Measurements from ENCODE around the gene GNB5.
"Not testable (repeated sequence)": the region's sequence is repeated elsewhere in the genome, so short reads cannot be mapped to it uniquely, and the experiment has no call there.

The GNB5 gene

GRCh38 chr15:52191207-52191606 lies at the start of gene GNB5:
GNB5 (minus strand) TSS chr15:52191392; CDS start chr15:52184676, 6,716 bp downstream.
- no peak for DNase-seq (ENCODE audit: low read depth, low spot score)

GRCh38 chr15:52240166-52240565 lies 49.0 kb upstream of the GNB5 start:
- DNase-seq (ENCODE audit: low read depth, low spot score): no peak

- DNase-seq (ENCODE audit: low read depth, low spot score): not testable (repeated sequence)
These were observed 47.9 kb upstream of the GNB5 start for GRCh38 chr15:52238989-52239525.

- DNase-seq (ENCODE audit: low read depth, low spot score): no peak
These were observed 47.0 kb upstream of the GNB5 start for GRCh38 chr15:52238149-52238548.

GRCh38 chr15:52236013-52236412 lies 44.8 kb upstream of the GNB5 start:
- no peak for DNase-seq (ENCODE audit: low read depth, low spot score)

- DNase-seq (ENCODE audit: low read depth, low spot score): no peak
These were observed 43.7 kb upstream of the GNB5 start for GRCh38 chr15:52234596-52235541.

- DNase-seq (ENCODE audit: low read depth, low spot score): no peak
These were observed 42.2 kb upstream of the GNB5 start for GRCh38 chr15:52233405-52233804.

- DNase-seq (ENCODE audit: low read depth, low spot score): no peak
These were observed 41.1 kb upstream of the GNB5 start for GRCh38 chr15:52232327-52232726.

GRCh38 chr15:52230073-52230472 lies 38.9 kb upstream of the GNB5 start:
- DNase-seq (ENCODE audit: low read depth, low spot score): no peak

- DNase-seq (ENCODE audit: low read depth, low spot score): peak; percentile 88
These were observed 37.7 kb upstream of the GNB5 start for GRCh38 chr15:52228921-52229320.

GRCh38 chr15:52227456-52227855 lies 36.3 kb upstream of the GNB5 start:
- peak; percentile 85 for DNase-seq (ENCODE audit: low read depth, low spot score)

GRCh38 chr15:52225230-52225629 lies 34.0 kb upstream of the GNB5 start:
- no peak for DNase-seq (ENCODE audit: low read depth, low spot score)

- DNase-seq (ENCODE audit: low read depth, low spot score): no peak
These were observed 33.0 kb upstream of the GNB5 start for GRCh38 chr15:52224211-52224610.

- no peak for DNase-seq (ENCODE audit: low read depth, low spot score)
These were observed 30.5 kb upstream of the GNB5 start for GRCh38 chr15:52221730-52222129.

- no peak for DNase-seq (ENCODE audit: low read depth, low spot score)
These were observed 29.9 kb upstream of the GNB5 start for GRCh38 chr15:52220937-52221660.

- DNase-seq (ENCODE audit: low read depth, low spot score): no peak
These were observed 29.1 kb upstream of the GNB5 start for GRCh38 chr15:52220251-52220650.

GRCh38 chr15:52218816-52219215 lies 27.6 kb upstream of the GNB5 start:
- no peak for DNase-seq (ENCODE audit: low read depth, low spot score)

- DNase-seq (ENCODE audit: low read depth, low spot score): no peak
These were observed 27.2 kb upstream of the GNB5 start for GRCh38 chr15:52218371-52218770.

GRCh38 chr15:52217186-52217585 lies 26.0 kb upstream of the GNB5 start:
- DNase-seq (ENCODE audit: low read depth, low spot score): peak; percentile 50

- no peak for DNase-seq (ENCODE audit: low read depth, low spot score)
These were observed 23.4 kb upstream of the GNB5 start for GRCh38 chr15:52214553-52214952.

GRCh38 chr15:52213206-52213605 lies 22.0 kb upstream of the GNB5 start:
- DNase-seq (ENCODE audit: low read depth, low spot score): no peak

GRCh38 chr15:52208306-52208946 lies 17.2 kb upstream of the GNB5 start:
- DNase-seq (ENCODE audit: low read depth, low spot score): peak; percentile 87

Measured in ELF-1 (cell line).